Activated naive CD4-positive, alpha-beta T cell treated with anti-CD3 and anti-CD28 coated beads, Interleukin-2, amount 50 U/mL, for 24 hours (primary cell): ENCODE measurements around the gene PPIP5K1.
"Not testable (repeated sequence)": the region's sequence is repeated elsewhere in the genome, so short reads cannot be mapped to it uniquely, and the experiment has no call there.

Experiments
- H3K27ac Mint-ChIP-seq: one replicate; pipeline ENCODE4 v1.8.0; 2021; ENCODE audit warnings: mild to moderate bottlenecking, mixed read lengths
- H3K27me3 Mint-ChIP-seq: one replicate; pipeline ENCODE4 v1.8.0; 2021; ENCODE audit warnings: mixed read lengths
- H3K36me3 Mint-ChIP-seq: one replicate; pipeline ENCODE4 v1.8.0; 2021; ENCODE audit warnings: mixed read lengths
- H3K4me1 Mint-ChIP-seq: one replicate; pipeline ENCODE4 v1.8.0; 2021; ENCODE audit warnings: mixed read lengths
- H3K4me3 Mint-ChIP-seq: one replicate; pipeline ENCODE4 v1.8.0; 2021; ENCODE audit warnings: mild to moderate bottlenecking, mixed read lengths
- H3K9me3 Mint-ChIP-seq: one replicate; pipeline ENCODE4 v1.8.0; 2021; ENCODE audit warnings: mixed read lengths

Gene PPIP5K1

DNA sequence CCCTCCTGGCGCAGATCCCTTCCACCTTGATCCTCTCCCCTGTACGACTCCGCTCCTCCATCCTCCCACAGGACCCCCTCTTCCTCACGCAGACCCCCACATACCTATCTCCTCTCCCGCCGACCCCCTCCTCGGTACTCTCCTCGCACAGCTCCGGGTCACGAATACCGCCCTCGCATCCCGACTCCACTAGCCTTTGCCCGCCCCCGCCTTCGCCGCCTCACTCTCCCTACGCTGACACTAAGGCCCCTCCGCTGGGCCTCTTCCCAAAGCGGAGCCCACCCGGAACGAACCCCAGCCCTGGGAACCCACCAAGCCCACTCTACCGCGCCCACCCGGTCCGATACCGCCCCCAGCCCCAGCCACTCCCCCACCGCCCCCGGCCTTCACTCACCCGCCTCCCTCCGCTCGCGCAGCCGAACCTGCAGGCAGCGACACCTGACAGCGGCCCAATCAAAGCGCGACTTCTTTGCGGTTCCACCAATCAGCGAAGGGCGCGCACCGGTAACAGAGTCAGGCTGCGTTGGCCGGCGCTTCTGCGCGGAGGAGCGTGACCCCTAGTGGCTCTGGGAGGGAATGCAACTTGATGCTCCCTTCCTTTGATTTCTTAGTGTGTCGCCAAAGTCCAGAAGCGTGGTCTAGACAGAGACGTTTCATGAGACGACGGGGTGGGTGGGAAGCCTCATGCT, at the start of gene PPIP5K1:
TSS of gene PPIP5K1 (minus strand) at position 431 of the 689 bp plus-strand sequence. CDS start 5,704 bp downstream, outside the sequence.
- H3K4me1 Mint-ChIP-seq, H3K27me3 Mint-ChIP-seq, H3K27ac Mint-ChIP-seq, H3K4me3 Mint-ChIP-seq, H3K9me3 Mint-ChIP-seq, H3K36me3 Mint-ChIP-seq: not testable (repeated sequence)

- H3K4me3 Mint-ChIP-seq, H3K27me3 Mint-ChIP-seq, H3K36me3 Mint-ChIP-seq, H3K27ac Mint-ChIP-seq, H3K9me3 Mint-ChIP-seq, H3K4me1 Mint-ChIP-seq: not testable (repeated sequence)
Observed at GRCh38 chr15:43638464-43639204, 48.6 kb upstream of the PPIP5K1 start.

- H3K9me3 Mint-ChIP-seq, H3K27me3 Mint-ChIP-seq, H3K27ac Mint-ChIP-seq, H3K36me3 Mint-ChIP-seq, H3K4me1 Mint-ChIP-seq, H3K4me3 Mint-ChIP-seq: not testable (repeated sequence)
Observed at GRCh38 chr15:43626937-43627336, 36.9 kb upstream of the PPIP5K1 start.

- no peaks in the 10 kb centered on the region for H3K36me3 Mint-ChIP-seq
- H3K9me3 Mint-ChIP-seq, result no peaks in the 10 kb centered on the region
- no peaks in the 10 kb centered on the region for H3K4me1 Mint-ChIP-seq
Observed at GRCh38 chr15:43625106-43625505, 35.1 kb upstream of the PPIP5K1 start.

DNA sequence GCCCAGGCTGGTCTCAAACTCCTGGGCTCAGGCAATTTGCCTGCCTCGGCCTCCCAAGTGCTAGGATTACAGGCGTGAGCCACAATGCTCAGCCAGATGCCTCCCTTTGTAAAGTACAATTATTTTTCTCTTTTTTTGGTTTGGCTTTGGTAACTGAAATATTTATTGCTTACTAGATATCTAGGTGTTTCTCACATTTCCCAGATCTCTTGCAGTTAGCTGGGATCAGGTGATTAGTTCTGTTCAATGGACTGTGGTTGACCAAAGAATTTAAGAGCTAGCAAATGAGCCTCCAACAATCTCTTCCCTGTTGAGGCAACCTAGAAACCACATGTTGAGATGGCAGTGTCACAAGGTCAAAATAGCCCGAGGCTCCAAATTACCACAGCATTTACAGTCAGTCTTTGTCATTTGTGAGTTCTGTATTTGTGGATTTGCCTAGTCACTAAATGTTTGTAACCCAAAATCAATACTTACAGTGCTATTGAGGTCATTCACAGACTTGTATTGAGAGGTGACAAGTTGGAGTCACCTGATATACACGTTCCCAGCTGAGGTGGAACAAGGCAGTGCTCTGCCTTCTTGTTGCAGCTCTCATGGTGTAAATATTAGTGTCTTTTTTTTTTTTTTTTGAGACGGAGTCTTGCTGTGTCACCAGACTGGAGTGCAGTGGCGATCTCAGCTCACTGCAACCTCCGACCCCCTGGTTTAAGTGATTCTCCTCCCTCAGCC, 32.2 kb upstream of the PPIP5K1 start:
- H3K27ac Mint-ChIP-seq, H3K27me3 Mint-ChIP-seq, H3K4me3 Mint-ChIP-seq, H3K4me1 Mint-ChIP-seq, H3K36me3 Mint-ChIP-seq, H3K9me3 Mint-ChIP-seq: not testable (repeated sequence)

More at GRCh38 chr15:43625106-43625505, 35.1 kb upstream of the PPIP5K1 start:
- H3K27me3 Mint-ChIP-seq, result peaks cover 2% of the 10 kb centered on the region
- H3K27ac Mint-ChIP-seq, result no peak overlapping the region
- no peak overlapping the region for H3K4me3 Mint-ChIP-seq

- H3K27me3 Mint-ChIP-seq, H3K9me3 Mint-ChIP-seq, H3K27ac Mint-ChIP-seq, H3K36me3 Mint-ChIP-seq, H3K4me1 Mint-ChIP-seq, H3K4me3 Mint-ChIP-seq: not testable (repeated sequence)
Observed at GRCh38 chr15:43618700-43619099, 28.7 kb upstream of the PPIP5K1 start, which contains the start of gene STRC. Gene STRC, minus strand, starts transcription at chr15:43618800. Its CDS starts 78 bp downstream, at chr15:43618722.

GRCh38 chr15:43617750-43618149, 27.7 kb upstream of the PPIP5K1 start:
- H3K4me1 Mint-ChIP-seq, H3K27me3 Mint-ChIP-seq, H3K36me3 Mint-ChIP-seq, H3K27ac Mint-ChIP-seq, H3K9me3 Mint-ChIP-seq, H3K4me3 Mint-ChIP-seq: not testable (repeated sequence)

GRCh38 chr15:43602233-43602632, 12.2 kb upstream of the PPIP5K1 start:
- H3K27me3 Mint-ChIP-seq, H3K9me3 Mint-ChIP-seq, H3K27ac Mint-ChIP-seq, H3K36me3 Mint-ChIP-seq, H3K4me1 Mint-ChIP-seq, H3K4me3 Mint-ChIP-seq: not testable (repeated sequence)

DNA sequence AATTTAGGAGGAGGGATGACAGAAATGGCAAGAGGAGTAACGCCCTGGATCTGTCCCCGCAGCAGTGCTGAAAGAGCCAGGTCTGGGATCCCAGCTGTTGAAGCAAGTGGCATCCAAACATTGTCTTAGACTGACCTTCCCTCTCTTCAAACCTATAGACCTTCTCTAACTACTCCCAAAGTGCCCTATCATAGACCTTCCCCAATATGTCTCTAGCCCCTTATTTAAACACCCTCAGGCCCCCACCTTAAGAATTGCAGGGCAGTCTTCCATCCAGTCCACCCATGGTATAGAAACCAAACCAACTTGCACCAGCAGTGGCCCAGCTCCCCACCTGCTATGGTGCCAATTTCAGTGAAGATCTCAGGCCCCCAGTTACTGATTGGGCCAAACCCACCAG, 10.2 kb upstream of the PPIP5K1 start:
- H3K4me3 Mint-ChIP-seq, H3K9me3 Mint-ChIP-seq, H3K4me1 Mint-ChIP-seq, H3K27ac Mint-ChIP-seq, H3K36me3 Mint-ChIP-seq: not testable (repeated sequence)
- H3K27me3 Mint-ChIP-seq, result peaks cover 11% of the 10 kb centered on the region

- H3K4me1 Mint-ChIP-seq, H3K36me3 Mint-ChIP-seq: not testable (repeated sequence)
Observed at GRCh38 chr15:43599131-43599530, 9.1 kb upstream of the PPIP5K1 start.

GRCh38 chr15:43593328-43594190, 3.6 kb upstream of the PPIP5K1 start, which contains the start of gene CKMT1B:
Gene CKMT1B, plus strand, starts transcription at chr15:43594027. Its CDS starts 192 bp downstream, at chr15:43594219.
- H3K27me3 Mint-ChIP-seq, result peaks cover 11% of the 10 kb centered on the region
- H3K4me1 Mint-ChIP-seq, H3K4me3 Mint-ChIP-seq, H3K9me3 Mint-ChIP-seq, H3K27ac Mint-ChIP-seq, H3K36me3 Mint-ChIP-seq: not testable (repeated sequence)

More at GRCh38 chr15:43599131-43599530, 9.1 kb upstream of the PPIP5K1 start:
- H3K27ac Mint-ChIP-seq, H3K9me3 Mint-ChIP-seq, H3K4me3 Mint-ChIP-seq: not testable (repeated sequence)
- peaks cover 11% of the 10 kb centered on the region for H3K27me3 Mint-ChIP-seq

DNA sequence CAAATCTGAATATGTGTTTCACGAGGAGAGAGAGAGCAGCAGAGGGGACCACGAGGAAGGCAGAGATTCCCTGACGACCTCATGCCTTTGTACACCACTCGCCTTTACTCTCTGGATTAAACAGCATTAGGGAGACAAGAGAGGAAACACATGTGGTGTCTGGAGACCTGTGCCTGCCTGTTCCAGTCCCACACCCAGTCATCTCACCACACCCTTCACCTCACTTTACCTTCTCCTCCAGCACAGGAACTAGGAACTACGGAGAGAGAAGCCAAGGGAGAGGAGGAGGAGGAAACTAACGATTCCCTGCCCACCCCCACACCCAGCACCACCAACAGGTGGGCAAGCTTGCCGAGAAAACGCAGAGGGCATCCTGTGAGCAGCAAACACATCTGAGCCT, 2.8 kb upstream of the PPIP5K1 start:
- not testable (repeated sequence) for H3K9me3 Mint-ChIP-seq, H3K27me3 Mint-ChIP-seq, H3K4me1 Mint-ChIP-seq, H3K4me3 Mint-ChIP-seq, H3K36me3 Mint-ChIP-seq, H3K27ac Mint-ChIP-seq

DNA sequence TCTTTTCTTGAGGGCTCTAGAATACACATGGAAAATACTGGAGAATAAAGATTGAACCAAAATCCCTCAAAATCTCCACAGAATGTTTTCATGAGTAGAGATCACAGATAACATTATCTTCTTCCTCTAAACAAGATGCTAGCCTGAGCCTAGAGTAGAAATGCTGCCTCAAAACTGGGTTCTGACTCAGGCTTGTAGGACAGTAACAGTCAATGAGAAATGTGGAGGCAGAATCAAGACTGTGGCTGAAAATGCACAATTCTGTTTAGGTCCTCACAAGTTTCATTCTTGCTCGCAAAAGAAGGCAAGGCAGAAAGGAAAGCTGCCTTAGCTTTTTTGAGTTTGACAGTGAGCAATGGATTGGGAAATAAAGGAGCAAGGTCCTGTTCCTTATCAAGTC, 15.4 kb downstream of the PPIP5K1 start:
- H3K27ac Mint-ChIP-seq, H3K4me1 Mint-ChIP-seq, H3K4me3 Mint-ChIP-seq: not testable (repeated sequence)

DNA sequence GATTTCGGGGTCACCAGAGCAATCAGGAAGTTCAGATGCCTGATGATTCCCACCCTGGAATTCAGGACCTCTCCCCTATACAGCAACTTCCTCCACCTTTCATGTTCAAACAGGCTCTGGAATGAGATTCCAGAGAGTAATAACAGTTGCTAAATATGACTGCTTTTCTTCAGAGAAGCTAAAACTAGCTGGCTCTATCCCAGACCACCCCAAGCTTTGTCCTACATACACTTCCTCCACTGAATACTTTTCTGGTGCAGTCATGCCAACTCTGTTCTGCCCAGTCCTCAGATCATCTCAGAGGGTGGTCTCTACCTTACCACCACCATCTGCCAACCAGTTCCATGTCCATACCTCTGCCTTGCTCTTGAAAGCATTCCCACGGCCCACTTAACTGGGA, 23.4 kb downstream of the PPIP5K1 start:
- H3K9me3 Mint-ChIP-seq, H3K4me1 Mint-ChIP-seq, H3K4me3 Mint-ChIP-seq, H3K27me3 Mint-ChIP-seq, H3K27ac Mint-ChIP-seq, H3K36me3 Mint-ChIP-seq: not testable (repeated sequence)

More for the DNA sequence above, 15.4 kb downstream of the PPIP5K1 start:
- H3K36me3 Mint-ChIP-seq, H3K9me3 Mint-ChIP-seq, H3K27me3 Mint-ChIP-seq: not testable (repeated sequence)

DNA sequence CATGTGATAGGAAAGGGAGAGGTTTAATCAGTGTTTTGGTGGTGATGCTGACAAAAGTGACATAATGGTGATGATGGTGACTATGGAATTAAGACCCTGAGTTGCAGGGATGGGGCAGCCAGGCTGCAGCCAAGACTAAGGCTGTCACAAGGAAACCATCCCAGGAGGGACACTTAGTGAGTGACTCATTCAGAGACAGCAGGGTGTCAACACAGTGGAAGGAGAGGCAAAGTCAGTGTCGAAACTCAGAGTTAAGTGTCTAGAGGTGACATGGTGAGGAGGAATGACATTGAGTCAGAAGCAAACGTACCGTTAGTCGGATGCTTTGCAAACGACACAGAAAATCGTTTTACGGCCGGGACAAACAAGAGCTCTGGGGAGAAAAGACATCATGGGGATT, 26.2 kb downstream of the PPIP5K1 start:
- H3K4me1 Mint-ChIP-seq, H3K9me3 Mint-ChIP-seq, H3K4me3 Mint-ChIP-seq, H3K36me3 Mint-ChIP-seq, H3K27ac Mint-ChIP-seq, H3K27me3 Mint-ChIP-seq: not testable (repeated sequence)
